CD4-positive, alpha-beta T cell treated with Interleukin-2 at 100 ng/mL for 4 hours (primary cell): Measurements from ENCODE around the gene EMILIN1.
A peak's percentile ranks its signal among the peaks of the same experiment; 100 is the strongest.

Experiments
- DNase-seq: peaks from one replicate; pipeline ENCODE4 v3.0.0-alpha.2; 2020; ENCODE audit warnings: low spot score

Gene EMILIN1

DNA sequence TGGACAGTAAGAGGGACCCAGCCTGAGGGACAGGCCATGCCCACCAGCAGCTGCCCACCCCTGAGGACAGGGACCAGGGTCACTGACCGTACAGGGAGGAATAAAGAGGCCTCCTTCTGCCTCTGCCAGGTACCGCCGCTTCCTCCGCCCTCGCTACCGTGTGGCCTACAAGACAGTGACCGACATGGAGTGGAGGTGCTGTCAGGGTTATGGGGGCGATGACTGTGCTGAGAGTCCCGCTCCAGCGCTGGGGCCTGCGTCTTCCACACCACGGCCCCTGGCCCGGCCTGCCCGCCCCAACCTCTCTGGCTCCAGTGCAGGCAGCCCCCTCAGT lies 2.2 kb downstream of the EMILIN1 start:
- DNase-seq = no peak

DNA sequence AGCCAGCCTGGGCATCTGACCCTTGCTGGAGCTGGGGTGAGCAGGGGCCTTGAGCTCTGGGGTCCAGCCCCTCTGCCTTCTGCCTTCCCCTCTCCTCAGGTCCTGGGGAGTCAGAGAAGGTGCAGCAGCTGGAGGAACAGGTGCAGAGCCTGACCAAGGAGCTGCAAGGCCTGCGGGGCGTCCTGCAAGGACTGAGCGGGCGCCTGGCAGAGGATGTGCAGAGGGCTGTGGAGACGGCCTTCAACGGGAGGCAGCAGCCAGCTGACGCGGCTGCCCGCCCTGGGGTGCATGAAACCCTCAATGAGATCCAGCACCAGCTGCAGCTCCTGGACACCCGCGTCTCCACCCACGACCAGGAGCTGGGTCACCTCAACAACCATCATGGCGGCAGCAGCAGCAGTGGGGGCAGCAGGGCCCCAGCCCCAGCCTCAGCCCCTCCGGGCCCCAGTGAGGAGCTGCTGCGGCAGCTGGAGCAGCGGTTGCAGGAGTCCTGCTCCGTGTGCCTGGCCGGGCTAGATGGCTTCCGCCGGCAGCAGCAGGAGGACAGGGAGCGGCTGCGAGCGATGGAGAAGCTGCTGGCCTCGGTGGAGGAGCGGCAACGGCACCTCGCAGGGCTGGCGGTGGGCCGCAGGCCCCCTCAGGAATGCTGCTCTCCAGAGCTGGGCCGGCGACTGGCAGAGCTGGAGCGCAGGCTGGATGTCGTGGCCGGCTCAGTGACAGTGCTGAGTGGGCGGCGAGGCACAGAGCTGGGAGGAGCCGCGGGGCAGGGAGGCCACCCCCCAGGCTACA lies 3.8 kb downstream of the EMILIN1 start:
- no peak for DNase-seq

DNA sequence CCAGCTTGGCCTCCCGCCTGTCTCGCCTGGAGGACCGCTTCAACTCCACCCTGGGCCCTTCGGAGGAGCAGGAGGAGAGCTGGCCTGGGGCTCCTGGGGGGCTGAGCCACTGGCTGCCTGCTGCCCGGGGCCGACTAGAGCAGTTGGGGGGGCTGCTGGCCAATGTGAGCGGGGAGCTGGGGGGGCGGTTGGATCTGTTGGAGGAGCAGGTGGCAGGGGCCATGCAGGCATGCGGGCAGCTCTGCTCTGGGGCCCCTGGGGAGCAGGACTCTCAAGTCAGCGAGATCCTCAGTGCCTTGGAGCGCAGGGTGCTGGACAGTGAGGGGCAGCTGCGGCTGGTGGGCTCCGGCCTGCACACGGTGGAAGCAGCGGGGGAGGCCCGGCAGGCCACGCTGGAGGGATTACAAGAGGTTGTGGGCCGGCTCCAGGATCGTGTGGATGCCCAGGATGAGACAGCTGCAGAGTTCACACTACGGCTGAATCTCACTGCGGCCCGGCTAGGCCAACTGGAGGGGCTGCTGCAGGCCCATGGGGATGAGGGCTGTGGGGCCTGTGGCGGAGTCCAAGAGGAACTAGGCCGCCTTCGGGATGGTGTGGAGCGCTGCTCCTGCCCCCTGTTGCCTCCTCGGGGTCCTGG lies 4.5 kb downstream of the EMILIN1 start:
- DNase-seq = no peak

DNA sequence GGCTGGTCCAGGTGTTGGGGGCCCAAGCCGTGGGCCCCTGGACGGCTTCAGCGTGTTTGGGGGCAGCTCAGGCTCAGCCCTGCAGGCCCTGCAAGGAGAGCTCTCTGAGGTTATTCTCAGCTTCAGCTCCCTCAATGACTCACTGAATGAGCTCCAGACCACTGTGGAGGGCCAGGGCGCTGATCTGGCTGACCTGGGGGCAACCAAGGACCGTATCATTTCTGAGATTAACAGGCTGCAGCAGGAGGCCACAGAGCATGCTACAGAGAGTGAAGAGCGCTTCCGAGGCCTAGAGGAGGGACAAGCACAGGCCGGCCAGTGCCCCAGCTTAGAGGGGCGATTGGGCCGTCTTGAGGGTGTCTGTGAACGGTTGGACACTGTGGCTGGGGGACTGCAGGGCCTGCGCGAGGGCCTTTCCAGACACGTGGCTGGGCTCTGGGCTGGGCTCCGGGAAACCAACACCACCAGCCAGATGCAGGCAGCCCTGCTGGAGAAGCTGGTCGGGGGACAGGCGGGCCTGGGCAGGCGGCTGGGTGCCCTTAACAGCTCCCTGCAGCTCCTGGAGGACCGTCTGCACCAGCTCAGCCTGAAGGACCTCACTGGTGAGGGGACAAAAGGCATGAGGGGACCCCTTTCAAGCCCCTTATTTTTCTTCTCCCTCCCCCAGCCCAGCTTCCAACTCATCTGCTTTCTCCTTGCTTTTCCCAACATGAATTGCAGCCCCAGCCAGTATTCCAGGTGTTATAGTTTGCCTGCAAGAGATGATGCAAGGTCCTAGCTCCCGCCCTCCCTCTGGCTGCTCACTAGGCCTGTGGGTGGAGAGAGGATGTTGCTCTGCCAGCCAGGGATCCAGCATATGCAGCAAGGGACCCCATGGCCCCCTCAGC lies 5.2 kb downstream of the EMILIN1 start:
- DNase-seq = no peak

DNA sequence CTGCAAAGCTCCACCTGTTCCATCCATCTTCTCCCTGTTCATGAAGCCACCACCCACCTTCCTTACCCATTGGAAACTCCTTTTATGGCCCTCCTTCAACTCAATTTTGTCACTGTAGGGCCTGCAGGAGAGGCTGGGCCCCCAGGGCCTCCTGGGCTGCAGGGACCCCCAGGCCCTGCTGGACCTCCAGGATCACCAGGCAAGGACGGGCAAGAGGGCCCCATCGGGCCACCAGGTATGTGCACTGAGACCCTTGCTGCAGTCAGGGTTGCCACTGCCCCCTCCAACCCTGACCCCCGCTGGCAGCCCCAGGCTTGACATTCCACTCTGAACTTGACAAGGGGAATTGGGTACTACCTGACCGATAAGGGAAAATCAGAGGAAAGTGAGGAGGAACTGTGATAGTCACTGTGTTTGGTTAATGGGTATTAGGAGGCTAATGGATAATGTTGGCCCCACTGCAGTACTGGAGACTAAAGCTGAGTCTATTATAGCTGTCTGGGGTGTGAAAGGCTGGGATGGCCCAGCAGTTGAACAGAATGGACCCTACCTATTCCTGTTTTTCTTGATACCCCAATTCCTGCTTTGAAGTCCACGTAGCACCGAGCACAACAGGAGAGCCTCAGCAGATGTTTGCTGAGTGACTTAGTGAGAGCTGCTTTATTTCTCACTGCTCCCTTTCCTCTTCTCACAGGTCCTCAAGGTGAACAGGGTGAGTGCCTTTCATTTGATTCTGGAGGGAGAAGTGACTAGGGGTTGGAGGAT lies 6.1 kb downstream of the EMILIN1 start:
- DNase-seq = no peak

DNA sequence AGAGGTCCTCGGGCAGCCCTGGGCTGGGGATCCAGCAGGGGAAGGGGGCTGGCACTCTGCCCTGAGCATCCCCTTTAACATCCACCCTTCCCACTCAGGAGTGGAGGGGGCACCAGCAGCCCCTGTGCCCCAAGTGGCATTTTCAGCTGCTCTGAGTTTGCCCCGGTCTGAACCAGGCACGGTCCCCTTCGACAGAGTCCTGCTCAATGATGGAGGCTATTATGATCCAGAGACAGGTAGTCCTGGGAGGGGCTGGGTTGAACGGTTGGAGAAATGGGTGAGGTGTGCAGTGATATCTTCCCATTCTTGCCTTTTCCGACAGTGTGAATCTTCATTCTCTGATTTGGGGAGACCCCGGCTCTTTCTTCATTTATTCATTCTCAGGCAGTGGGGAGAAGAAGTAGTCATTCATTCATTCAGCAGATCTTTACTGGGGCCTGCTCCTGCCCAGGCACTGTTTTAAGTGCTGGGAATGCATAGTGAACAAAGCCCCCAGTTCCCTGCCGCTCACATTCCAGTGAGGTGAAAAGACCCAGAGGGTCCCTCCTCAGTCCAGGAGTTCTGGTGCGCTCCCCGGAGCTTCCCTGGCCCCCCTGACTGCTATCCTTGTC lies 6.8 kb downstream of the EMILIN1 start:
- DNase-seq = no peak

DNA sequence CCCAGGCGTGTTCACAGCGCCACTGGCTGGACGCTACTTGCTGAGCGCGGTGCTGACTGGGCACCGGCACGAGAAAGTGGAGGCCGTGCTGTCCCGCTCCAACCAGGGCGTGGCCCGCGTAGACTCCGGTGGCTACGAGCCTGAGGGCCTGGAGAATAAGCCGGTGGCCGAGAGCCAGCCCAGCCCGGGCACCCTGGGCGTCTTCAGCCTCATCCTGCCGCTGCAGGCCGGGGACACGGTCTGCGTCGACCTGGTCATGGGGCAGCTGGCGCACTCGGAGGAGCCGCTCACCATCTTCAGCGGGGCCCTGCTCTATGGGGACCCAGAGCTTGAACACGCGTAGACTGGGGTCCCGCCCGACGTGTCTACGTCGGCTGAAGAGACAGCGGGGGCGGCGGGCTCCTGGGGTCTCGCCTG lies 7.3 kb downstream of the EMILIN1 start:
- peak; percentile 27 for DNase-seq

DNA sequence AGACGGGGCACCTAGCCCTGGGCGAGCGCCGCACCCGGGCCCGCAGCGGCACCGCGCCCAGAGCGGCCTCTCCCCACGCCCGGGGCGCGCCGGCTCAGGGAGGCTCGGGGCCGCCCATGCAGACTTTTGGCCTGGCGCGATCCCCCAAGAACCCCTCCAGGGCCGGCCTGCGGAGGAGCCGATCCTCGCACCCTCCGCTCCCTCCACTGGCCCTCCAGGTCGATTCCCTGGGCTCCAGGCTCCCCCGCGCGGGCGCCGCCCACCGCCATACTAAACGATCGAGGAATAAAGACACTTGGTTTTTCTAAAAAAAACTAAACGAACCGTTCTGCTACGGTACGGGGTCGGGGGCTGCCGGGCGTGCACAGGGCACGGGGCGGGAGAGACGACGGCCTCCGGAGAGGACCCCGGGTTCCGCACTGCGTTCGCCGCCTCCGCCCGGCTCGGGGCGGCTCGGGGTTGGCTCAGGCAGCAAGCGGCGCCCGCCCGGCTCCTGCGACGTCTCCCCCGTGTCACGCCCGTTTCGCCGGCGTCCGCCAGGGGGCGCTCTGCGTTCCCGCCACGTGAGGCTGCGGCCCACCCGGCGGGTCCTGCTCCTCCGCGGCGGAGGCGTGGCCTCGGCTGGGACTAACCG lies 7.8 kb downstream of the EMILIN1 start:
- peak; percentile 98 for DNase-seq

DNA sequence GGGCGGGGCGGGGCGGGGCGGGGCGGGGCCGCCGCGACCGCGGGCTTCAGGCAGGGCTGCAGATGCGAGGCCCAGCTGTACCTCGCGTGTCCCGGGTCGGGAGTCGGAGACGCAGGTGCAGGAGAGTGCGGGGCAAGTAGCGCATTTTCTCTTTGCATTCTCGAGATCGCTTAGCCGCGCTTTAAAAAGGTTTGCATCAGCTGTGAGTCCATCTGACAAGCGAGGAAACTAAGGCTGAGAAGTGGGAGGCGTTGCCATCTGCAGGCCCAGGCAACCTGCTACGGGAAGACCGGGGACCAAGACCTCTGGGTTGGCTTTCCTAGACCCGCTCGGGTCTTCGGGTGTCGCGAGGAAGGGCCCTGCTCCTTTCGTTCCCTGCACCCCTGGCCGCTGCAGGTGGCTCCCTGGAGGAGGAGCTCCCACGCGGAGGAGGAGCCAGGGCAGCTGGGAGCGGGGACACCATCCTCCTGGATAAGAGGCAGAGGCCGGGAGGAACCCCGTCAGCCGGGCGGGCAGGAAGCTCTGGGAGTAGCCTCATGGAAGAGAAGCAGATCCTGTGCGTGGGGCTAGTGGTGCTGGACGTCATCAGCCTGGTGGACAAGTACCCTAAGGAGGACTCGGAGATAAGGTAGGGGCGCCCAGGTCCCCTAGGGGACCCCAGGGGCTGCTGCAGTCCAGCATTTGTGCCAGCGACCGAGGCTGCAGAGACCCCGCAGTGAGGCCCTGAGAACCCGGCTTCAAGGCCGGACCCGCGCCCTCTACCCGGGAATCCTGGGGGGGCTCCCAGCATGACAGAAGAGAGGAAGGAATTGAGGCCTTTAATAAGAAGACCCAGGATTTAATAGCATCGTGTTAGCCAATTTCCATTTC lies 8.5 kb downstream of the EMILIN1 start, which contains the start of gene KHK:
TSS of gene KHK (plus strand) at position 49 of the 870 bp plus-strand sequence. CDS start at position 537, 488 bp downstream.
- DNase-seq = no peak

DNA sequence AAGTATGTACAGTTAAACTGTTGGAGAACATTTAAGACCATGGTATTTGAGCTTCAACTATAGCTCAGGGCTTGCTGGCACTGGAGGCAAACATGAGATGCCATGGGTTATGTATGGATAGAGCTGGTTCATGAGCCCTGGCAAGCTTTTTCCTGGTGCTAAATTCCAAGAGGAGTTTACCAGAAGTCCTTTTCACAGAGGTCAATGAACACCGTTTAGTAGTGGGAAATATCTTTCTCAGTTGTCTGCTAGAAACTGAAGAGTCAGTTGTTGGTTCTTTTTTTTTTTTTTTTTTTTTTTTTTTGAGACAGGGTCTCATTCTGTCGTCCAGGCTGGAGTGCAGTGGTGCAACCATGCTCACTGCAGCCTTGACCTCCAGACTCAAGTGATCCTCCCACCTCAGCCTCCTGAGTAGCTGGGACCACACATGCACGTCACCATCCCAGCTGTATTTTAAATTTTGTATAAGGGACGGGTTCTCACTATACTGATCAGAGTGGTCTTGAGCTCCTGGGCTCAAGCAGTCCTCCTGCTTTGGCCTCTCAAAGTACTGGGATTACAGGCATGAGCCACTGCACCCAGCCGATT lies 9.5 kb downstream of the EMILIN1 start:
- no peak for DNase-seq

DNA sequence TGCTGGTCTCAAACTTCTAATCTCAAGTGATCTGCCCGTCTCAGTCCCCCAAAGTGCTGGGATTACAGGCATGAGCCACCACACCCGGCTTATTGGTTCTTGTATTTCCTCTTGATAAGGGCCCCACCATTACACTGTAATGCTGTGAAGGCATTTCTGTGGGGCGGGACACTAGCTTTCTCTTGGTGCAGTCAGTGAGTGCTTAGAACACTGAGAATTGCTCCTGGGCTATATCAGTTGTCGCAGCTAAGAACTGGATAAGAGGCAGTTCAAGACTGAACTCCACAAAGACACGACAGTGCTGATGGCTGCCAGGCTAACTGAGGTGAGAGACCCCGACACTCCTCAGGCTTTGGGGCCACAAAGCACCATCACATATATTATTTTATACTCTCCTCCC lies 10.2 kb downstream of the EMILIN1 start:
- no peak for DNase-seq

DNA sequence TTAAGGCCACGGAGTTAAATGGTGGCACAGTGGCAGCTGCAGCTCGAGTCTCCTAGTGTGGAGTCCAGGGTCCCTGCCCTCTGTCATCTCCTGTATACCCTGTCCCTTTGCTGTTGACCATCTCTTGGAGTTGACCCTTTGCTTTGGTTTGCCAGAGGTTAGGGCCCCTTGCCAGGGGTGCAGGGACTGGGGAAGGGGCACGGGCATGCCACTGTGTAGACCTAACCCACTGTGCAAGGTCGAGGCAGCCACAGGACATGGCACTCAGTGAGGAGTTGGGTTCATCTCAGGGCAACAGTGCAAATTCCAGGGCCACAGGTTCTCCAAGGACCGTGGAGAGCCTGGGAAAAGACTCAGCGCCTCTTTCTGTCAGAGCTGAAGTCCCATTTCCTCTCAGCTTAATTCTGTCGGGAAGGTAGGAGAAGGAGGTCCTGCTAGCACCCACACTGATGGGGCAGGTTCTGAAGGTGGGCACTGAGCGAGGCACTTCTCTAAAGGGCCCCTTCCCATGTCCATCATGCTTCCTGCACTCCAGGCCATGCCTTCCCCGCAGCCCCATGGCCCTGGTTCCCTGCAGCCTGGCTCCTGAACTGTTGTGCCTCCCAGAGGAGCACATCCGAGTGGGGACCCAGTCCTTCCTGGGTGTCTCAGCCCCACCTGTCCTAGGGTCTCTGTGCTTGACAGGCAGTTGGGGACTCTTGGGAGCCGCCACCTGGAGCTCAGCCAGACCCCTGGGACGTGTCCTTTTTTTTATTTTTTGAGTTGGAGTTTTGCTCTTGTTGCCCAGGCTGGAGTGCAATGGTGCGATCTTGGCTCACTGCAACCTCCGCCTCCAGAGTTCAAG lies 10.9 kb downstream of the EMILIN1 start:
- no peak for DNase-seq

DNA sequence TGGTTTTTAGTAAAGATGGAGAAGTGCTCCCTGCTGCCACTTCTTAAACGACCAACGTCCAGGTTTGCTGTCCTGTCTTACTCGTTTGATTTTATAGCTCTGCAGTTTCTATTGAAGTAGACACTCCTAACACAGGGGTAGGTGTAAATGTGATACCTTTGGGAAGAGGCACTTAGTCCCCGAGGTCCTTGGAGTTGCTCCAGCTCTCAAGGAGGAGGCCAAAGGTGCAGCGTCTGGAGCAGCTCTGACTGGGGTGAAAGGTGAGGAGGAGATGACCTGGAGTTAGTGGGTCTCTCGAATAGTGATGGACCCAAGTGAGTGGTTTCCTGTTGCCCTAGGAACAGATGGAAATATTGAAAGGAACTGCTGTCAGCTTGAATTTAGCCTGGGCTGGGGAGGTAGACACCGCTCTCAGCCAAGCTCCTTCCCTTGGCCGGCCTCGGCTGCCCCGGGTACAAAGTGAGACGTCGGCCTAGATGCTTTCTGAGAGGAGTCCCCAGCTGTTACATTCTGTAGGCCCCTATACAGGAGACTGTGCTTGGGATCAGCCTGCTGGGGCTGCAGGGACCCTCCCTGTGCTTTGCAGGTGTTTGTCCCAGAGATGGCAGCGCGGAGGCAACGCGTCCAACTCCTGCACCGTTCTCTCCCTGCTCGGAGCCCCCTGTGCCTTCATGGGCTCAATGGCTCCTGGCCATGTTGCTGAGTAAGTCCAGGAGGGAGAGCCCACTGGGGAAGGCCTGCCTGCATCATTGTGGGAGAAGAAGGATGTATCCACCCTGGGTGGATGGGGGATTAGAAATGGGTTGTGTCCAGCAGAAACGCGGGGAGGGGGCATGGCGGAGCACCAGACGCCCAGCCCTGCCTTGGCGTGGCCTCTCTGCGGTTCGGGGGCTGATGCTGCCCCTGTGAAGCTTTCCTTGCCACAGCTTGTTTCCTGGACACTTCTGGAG lies 13.6 kb downstream of the EMILIN1 start:
- no peak for DNase-seq

DNA sequence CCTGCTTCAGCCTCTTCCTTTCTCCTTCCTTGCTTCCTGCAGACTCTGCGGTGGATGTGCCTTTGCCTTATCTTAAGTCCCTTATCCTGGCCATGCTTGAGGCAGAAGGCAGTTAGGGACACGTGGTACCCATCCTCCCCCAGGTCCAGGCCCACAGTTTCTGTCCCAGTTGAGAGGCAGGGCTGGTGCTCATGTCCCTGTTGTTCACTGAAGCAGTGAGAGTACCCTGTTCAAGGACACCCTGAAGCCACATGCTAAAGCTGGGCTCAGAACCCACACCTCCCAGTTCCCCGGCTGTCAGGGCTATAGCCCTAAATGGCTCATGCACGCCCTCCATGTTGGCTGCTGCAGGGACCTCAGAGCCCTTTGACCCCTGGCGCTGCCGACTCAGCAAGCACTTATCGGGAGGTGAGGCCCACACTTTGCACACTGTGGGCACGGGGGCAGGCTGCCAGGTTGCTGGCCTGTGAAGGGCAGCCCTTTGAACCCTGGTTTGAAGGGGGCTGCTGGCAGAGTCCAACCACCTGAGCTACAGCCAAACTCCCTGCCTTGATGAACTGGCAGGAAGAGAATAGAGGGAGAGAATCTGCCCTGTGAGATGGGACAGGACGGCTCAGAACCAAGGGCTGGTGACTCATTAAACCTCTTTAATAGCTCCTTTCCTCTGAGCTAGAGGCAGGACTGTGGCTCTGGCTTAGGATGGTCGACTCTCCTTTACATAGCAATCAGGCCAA lies 14.4 kb downstream of the EMILIN1 start:
- DNase-seq = no peak

DNA sequence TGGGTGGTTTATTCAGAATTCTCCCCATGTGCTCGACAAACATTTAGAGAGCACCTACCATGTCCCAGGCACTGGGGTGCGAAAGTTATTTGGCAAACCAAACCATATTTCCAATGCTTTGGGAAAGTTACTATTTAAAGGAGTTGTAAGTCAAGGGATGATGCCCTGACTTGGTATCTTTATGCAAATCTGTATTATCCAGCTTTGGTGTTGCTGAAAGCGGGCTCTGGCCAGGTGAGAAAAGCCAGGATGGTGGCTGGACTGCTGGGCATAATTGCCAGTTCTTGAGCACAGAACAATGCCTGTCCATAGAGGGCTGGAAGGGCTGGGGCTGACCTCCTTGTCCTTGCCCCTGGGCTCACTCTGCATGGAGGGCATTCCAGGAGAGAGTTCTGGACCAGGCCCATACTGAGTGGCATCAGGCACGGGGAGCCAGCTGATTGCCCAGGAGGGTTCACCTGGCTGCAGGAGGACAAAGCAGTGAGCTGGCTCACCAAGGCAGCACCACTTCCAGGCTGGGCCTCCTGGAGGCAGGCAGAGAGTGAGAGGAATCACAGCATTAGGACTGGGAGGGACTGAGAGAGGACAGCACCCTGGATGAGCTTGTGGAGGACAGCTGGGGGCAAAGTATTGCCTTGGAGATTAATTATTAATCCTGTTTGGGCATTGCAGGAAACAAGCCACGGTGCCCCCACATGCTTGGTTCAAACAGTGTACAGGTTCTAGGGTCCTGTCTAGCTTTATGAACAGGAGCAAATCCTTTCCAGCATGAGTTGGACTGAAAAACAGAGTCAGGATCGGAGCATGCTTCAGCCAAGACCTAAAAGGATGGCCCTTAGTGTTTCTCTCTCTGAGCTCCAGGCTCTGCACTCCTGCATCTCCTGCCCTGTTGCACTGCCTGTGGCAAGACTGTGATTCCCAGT lies 15.3 kb downstream of the EMILIN1 start:
- no peak for DNase-seq
